ENCODE measurements around the gene GBP1. TPM values are rescaled to one million over a fixed set of nuclear protein-coding genes. Genes with fewer than 3 reads are reported as not detected.
"Not testable (repeated sequence)": the region's sequence is repeated elsewhere in the genome, so short reads cannot be mapped to it uniquely, and the experiment has no call there.

The GBP1 gene
- total RNA-seq, 1 experiment from 2014 or later = 0.15 TPM

DNA sequence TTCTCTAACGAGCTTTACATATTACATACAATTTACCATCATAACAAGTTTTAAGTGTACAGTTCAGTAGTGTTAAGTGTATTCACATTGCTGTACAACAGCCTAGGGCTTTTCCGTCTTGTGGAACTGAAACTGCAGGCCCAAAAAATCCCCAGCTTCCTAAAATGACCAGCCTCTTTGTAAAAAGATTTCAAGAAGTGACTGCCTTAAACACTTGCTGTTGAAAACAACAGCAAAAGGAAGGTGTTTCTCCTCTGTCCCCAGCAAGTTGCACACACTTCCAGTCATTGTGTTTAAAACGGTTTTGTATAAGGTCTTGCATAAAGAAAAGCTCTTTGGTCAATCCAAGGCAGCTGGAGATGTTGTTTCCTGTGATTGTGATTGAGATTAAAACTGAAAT is 16.0 kb upstream of the GBP1 start (continued):
- TF ChIP-seq, protein P1, sequence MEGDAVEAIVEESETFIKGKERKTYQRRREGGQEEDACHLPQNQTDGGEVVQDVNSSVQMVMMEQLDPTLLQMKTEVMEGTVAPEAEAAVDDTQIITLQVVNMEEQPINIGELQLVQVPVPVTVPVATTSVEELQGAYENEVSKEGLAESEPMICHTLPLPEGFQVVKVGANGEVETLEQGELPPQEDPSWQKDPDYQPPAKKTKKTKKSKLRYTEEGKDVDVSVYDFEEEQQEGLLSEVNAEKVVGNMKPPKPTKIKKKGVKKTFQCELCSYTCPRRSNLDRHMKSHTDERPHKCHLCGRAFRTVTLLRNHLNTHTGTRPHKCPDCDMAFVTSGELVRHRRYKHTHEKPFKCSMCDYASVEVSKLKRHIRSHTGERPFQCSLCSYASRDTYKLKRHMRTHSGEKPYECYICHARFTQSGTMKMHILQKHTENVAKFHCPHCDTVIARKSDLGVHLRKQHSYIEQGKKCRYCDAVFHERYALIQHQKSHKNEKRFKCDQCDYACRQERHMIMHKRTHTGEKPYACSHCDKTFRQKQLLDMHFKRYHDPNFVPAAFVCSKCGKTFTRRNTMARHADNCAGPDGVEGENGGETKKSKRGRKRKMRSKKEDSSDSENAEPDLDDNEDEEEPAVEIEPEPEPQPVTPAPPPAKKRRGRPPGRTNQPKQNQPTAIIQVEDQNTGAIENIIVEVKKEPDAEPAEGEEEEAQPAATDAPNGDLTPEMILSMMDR (IDR thresholded peaks at IDR 0.05 in 2 of 3, conservative IDR thresholded peaks at IDR 0.05 in 1 of 3; ENCODE audit: borderline replicate concordance in 1 of 3, insufficient read depth in 1 of 3, low read depth in 2 of 3, low read length in 2 of 3) = no peak
- TF ChIP-seq, protein P2, sequence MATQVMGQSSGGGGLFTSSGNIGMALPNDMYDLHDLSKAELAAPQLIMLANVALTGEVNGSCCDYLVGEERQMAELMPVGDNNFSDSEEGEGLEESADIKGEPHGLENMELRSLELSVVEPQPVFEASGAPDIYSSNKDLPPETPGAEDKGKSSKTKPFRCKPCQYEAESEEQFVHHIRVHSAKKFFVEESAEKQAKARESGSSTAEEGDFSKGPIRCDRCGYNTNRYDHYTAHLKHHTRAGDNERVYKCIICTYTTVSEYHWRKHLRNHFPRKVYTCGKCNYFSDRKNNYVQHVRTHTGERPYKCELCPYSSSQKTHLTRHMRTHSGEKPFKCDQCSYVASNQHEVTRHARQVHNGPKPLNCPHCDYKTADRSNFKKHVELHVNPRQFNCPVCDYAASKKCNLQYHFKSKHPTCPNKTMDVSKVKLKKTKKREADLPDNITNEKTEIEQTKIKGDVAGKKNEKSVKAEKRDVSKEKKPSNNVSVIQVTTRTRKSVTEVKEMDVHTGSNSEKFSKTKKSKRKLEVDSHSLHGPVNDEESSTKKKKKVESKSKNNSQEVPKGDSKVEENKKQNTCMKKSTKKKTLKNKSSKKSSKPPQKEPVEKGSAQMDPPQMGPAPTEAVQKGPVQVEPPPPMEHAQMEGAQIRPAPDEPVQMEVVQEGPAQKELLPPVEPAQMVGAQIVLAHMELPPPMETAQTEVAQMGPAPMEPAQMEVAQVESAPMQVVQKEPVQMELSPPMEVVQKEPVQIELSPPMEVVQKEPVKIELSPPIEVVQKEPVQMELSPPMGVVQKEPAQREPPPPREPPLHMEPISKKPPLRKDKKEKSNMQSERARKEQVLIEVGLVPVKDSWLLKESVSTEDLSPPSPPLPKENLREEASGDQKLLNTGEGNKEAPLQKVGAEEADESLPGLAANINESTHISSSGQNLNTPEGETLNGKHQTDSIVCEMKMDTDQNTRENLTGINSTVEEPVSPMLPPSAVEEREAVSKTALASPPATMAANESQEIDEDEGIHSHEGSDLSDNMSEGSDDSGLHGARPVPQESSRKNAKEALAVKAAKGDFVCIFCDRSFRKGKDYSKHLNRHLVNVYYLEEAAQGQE (IDR thresholded peaks at IDR 0.05; ENCODE audit: low read depth) = no peak
- TF ChIP-seq CEBPB (IDR thresholded peaks at IDR 0.05; ENCODE audit: low read depth) (no peak), POLR2A (IDR thresholded peaks at IDR 0.05; ENCODE audit: borderline replicate concordance, extremely low read depth, insufficient read depth, insufficient read length) (no peak), FOSL1 (IDR thresholded peaks at IDR 0.05; ENCODE audit: low read depth) (no peak)

DNA sequence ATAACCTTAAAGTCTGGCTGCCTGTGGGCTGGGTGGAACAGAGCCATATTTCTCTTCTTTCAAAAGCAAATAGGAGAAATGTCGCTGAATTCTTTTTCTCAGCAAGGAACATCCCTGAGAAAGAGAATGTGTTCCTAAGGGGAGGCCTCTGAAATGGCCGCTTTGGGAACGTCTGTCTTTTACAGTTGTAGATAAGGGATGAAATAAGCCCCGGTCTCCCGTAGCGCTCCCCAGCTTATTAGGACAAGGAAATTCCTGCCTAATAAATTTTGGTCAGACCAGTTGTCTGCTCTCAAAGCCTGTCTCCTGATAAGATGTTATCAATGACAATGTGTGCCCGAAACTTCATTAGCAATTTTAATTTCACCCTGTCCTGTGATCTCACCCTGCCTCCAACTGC is 15.1 kb upstream of the GBP1 start:
- RAD21 ChIA-PET (ENCODE audit: low non-redundant PET in 1 of 2, low total read pairs in 2 of 2, uncharacterized antibody in 2 of 2, unreplicated experiment in 2 of 2); H2AFZ ChIP-seq (ENCODE audit: low read depth, low read length, poor library complexity, severe bottlenecking); DNase-seq (ENCODE audit: low read depth, low spot score): not testable (repeated sequence)

DNA sequence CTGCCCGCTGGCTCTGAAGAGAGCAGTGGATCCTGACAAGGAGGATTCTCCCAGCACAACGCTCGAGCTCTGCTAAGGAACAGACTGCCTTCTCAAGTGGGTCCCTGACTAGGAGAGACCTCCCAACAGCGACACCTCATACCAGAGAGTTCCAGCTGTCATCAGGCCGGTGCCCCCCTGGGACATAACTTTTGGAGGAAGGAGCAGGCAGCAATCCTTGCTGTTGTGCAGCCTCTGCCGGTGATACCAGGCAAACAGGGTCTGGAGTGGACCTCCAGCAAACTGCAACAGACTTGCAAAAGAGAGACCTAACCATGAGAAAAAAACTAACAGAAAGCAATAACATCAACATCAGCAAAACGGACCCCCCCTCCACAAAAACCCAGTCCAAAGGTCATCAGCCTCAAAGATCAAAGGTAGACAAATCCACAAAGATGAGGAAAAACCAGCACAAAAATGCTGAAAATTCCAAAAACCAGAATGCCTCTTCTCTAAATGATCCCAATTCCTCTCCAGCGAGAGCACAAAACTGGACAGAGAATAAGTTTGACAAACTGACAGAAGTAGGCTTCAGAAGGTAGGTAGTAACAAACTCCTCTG is 7.6 kb upstream of the GBP1 start:
- POLR2A ChIA-PET; H3K4me1 ChIP-seq (ENCODE audit: control insufficient read depth in 1 of 2, insufficient read depth in 2 of 2, low read length in 2 of 2); H4K20me1 ChIP-seq (ENCODE audit: insufficient read depth); BruUV-seq (replicated peaks); H3K36me3 ChIP-seq (ENCODE audit: control insufficient read depth in 1 of 2, insufficient read depth in 2 of 2, low read length in 2 of 2); H2AFZ ChIP-seq (ENCODE audit: low read depth, low read length, poor library complexity, severe bottlenecking); H3K4me2 ChIP-seq (ENCODE audit: low read length); RAD21 ChIA-PET (ENCODE audit: low non-redundant PET in 1 of 2, low total read pairs in 2 of 2, uncharacterized antibody in 2 of 2, unreplicated experiment in 2 of 2); H3K79me2 ChIP-seq (ENCODE audit: insufficient read depth, low read length); DNase-seq (ENCODE audit: low read depth, low spot score); H3K4me3 ChIP-seq (replicated peaks in 1 of 2; ENCODE audit: low read depth in 1 of 2, low read length in 2 of 2); H3K27me3 ChIP-seq (ENCODE audit: insufficient read depth, low read length); intact Hi-C loops (cut with micrococcal nuclease); ATAC-seq; H3K9me3 ChIP-seq (ENCODE audit: control insufficient read depth in 1 of 2, insufficient read depth in 1 of 2, low read depth in 1 of 2, low read length in 2 of 2); H3K27ac ChIP-seq (ENCODE audit: low read depth, low read length); H3K9ac ChIP-seq (ENCODE audit: low read length); H3K9me2 ChIP-seq (ENCODE audit: insufficient read depth): not testable (repeated sequence)
- CTCF ChIA-PET = interaction anchor here (0.7 kb wide), 1 partner anchor 15 kb away, joined by 3 read pairs; no protein-coding TSS in a partner anchor

More for the DNA sequence above, 15.1 kb upstream of the GBP1 start:
- H4K20me1 ChIP-seq (ENCODE audit: insufficient read depth); H3K9me3 ChIP-seq (ENCODE audit: control insufficient read depth in 1 of 2, insufficient read depth in 1 of 2, low read depth in 1 of 2, low read length in 2 of 2); intact Hi-C loops (cut with micrococcal nuclease); POLR2A ChIA-PET; ATAC-seq; H3K27me3 ChIP-seq (ENCODE audit: insufficient read depth, low read length); H3K4me2 ChIP-seq (ENCODE audit: low read length); H3K9me2 ChIP-seq (ENCODE audit: insufficient read depth); H3K4me1 ChIP-seq (ENCODE audit: control insufficient read depth in 1 of 2, insufficient read depth in 2 of 2, low read length in 2 of 2); H3K79me2 ChIP-seq (ENCODE audit: insufficient read depth, low read length); H3K9ac ChIP-seq (ENCODE audit: low read length); H3K36me3 ChIP-seq (ENCODE audit: control insufficient read depth in 1 of 2, insufficient read depth in 2 of 2, low read length in 2 of 2); H3K27ac ChIP-seq (ENCODE audit: low read depth, low read length); BruUV-seq (replicated peaks); H3K4me3 ChIP-seq (replicated peaks in 1 of 2; ENCODE audit: low read depth in 1 of 2, low read length in 2 of 2); CTCF ChIA-PET: not testable (repeated sequence)

Data from HCT116 (cell line).